Activated T-helper 1 cell treated with anti-CD3 and anti-CD28 coated beads, Interleukin-12 subunit alpha, Interleukin-12 subunit beta, Interleukin-2, Interleukin-4 antibody, amounts not matched to agents 30 ng/mL and 10 ng/mL and 1 ng/mL, durations not matched to agents 14 hours and 24 hours and 36 hours (primary cell): Measurements from ENCODE around the gene CLCN5. TPM values are rescaled to one million over a fixed set of nuclear protein-coding genes. Genes with fewer than 3 reads are reported as not detected.

Experiments used
- DNase-seq: peaks from one replicate; pipeline ENCODE4 v3.0.0; 2021; ENCODE audit warnings: low spot score
- H3K27ac Mint-ChIP-seq: one replicate; pipeline ENCODE4 v1.8.0; 2021; ENCODE audit warnings: mild to moderate bottlenecking, mixed read lengths
- H3K27me3 Mint-ChIP-seq: one replicate; pipeline ENCODE4 v1.8.0; 2022; ENCODE audit warnings: mild to moderate bottlenecking, moderate library complexity, mixed read lengths; ENCODE audit not compliant: insufficient read depth
- H3K36me3 Mint-ChIP-seq: one replicate; pipeline ENCODE4 v1.8.0; 2021; ENCODE audit warnings: low read depth, mixed read lengths
- H3K4me1 Mint-ChIP-seq: one replicate; pipeline ENCODE4 v1.8.0; 2021; ENCODE audit warnings: low read depth, mixed read lengths
- H3K4me3 Mint-ChIP-seq: one replicate; pipeline ENCODE4 v1.8.0; 2021; ENCODE audit warnings: mild to moderate bottlenecking, moderate library complexity, mixed read lengths
- H3K9me3 Mint-ChIP-seq: one replicate; pipeline ENCODE4 v1.8.0; 2021; ENCODE audit warnings: mixed read lengths
- intact Hi-C: fragments of 100-400 bp; cut with micrococcal nuclease; formaldehyde crosslinking; loops from one replicate; pipeline ENCODE4 v1.15.1; 2024
- total RNA-seq: library from RNA; stranded (reverse); gene quantifications from 2 replicates; pipeline ENCODE4 v1.2.3, GENCODE V29; 2022

Gene CLCN5
- total RNA-seq, 1 donor from 2014 or later: 5.5 TPM

DNA sequence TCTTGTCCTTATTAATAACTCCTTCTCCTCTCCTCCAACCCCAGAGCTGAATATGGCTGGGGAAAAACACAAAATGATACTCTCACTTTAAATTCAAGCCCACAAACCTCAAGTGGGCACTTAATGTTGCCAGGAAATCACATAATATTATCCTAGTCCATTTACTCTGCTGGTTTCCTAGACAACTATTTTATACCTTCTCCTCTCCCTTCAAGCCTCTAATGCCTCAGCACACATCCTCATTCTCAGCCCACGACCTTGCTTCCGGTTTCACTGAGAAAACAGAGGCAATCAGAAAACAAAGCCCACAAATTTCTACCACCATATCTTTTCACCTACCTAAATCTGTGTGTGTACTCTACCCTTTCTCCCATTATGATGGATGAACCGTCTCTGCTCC lies 12.1 kb upstream of the CLCN5 start:
- H3K4me3 Mint-ChIP-seq: no peak overlapping the region
- no peaks in the 10 kb centered on the region for H3K27me3 Mint-ChIP-seq
- H3K4me1 Mint-ChIP-seq: peaks cover 8% of the 10 kb centered on the region
- no peak for DNase-seq
- no peak overlapping the region for H3K27ac Mint-ChIP-seq
- no peaks in the 10 kb centered on the region for H3K9me3 Mint-ChIP-seq
- intact Hi-C loops: no loop called here
- H3K36me3 Mint-ChIP-seq: no peaks in the 10 kb centered on the region

DNA sequence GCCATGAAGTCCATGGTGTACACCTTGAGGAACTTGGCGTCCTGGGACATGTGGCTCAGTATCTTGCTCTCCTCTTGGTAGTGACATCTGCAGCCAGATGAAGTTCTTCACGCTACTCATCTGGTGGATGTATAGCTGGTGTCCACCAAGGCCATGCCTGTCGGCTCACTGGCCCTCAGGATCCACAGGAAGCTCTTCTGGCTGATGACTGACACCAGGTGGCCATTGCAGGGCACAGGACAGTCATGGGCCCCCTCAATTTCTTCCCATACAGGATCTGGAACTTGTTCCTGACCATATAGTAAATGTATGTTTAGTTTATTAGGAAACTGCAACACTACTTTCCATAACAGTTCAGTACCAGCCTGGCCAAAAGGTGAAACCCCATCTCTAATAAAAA lies 10.3 kb upstream of the CLCN5 start:
- Mint-ChIP-seq H3K27ac (no peak overlapping the region), H3K27me3 (no peaks in the 10 kb centered on the region), H3K36me3 (no peaks in the 10 kb centered on the region), H3K4me1 (peaks cover 8% of the 10 kb centered on the region), H3K9me3 (no peaks in the 10 kb centered on the region), H3K4me3 (no peak overlapping the region)
- intact Hi-C loops: no loop called here
- DNase-seq: no peak

DNA sequence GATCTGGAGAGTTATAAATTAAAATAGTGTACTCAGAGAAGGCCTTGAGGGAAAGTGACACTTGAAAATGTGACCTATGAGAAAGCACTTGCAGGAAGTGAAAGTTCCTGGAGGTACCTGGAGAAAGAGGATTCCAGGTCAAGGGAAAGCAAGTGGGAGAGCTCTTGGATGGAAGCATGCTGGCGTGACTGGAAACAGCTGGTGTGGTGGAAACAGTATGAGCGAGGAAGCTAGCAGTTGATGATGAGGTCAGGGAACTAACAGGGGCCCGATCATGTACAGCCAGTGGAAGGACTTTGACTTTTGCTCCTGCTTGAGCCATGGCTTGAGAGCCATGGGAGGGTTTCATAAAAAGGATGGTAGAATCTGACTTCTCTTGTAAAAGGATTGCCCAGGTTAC lies 9.5 kb upstream of the CLCN5 start:
- H3K4me3 Mint-ChIP-seq: no peak overlapping the region

DNA sequence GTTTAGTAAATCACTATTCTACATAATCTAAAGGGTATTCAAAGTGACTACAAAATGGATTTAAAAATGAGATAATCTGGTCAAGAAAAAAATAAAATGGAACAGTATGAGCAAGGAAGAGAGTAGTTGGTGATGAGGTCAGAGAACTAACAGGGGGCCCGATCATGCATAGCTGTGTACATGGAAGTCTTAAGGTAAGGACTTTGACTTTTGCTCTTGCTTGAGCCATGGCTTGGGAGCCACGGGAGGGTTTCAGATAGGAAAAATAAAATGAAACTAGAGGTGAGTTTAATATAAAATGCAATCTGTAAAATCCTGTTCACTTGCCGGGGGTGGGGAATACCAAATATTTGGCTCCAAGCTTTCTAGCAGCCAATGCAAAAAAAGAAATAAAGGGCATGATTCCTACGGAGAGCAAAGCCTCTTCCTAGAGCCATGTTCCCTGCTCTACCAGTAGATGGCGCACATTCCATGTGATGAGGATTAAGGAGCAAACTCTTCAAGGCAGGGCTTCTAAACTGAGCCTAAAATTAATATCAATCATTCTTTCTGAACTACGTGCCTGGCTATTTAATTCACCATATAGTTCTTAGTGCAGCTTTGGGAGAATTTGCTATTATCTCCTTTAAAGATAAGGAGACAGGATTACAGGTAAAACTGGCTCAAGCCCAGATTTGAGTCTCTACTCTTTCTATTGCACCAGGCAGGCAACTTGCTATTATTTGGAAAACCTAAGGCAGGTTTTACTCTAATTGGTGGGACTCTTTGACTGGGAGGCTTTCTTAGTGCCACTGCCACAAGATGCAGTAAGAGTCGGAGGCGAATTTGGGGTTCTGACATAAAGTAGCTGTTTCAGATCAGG lies 6.8 kb upstream of the CLCN5 start:
- peak; percentile 12 for DNase-seq
- H3K27ac Mint-ChIP-seq: no peak overlapping the region
- H3K27me3 Mint-ChIP-seq: peaks cover 2% of the 10 kb centered on the region
- H3K36me3 Mint-ChIP-seq: no peaks in the 10 kb centered on the region
- H3K4me3 Mint-ChIP-seq: no peak overlapping the region
- no peaks in the 10 kb centered on the region for H3K9me3 Mint-ChIP-seq
- H3K4me1 Mint-ChIP-seq: peaks cover under 1% of the 10 kb centered on the region
- intact Hi-C loops: loop anchor here (1.0 kb wide), 2 partner anchors 166 to 665 kb away; no protein-coding TSS in a partner anchor

More for the DNA sequence above, 9.5 kb upstream of the CLCN5 start:
- Mint-ChIP-seq H3K9me3 (no peaks in the 10 kb centered on the region), H3K27ac (no peak overlapping the region), H3K27me3 (peaks cover 2% of the 10 kb centered on the region), H3K36me3 (no peaks in the 10 kb centered on the region), H3K4me1 (peaks cover 8% of the 10 kb centered on the region)
- DNase-seq: no peak
- intact Hi-C loops: no loop called here

DNA sequence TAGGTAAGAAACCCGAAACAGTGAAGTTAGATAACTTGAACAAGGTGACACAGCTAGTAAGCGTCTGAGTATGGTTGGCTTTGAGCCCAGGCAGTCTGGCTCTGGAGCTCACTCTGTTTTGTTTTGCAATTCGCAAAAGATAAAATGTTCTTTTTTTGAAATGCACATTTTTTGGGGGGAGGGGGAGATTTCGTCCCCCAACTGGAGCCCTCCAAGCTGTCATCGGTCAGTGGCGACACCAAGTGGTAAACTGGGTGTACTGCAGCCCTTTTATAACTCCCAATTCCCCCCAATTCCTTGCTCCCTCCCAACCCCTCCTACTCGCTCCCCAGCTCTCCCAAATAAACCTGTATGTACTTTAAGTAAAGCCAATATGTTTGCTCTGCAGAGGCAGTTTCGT lies 2.8 kb upstream of the CLCN5 start:
- Mint-ChIP-seq H3K9me3 (no peaks in the 10 kb centered on the region), H3K36me3 (peaks cover 2% of the 10 kb centered on the region), H3K4me3 (no peak overlapping the region), H3K4me1 (peaks cover 12% of the 10 kb centered on the region), H3K27me3 (peaks cover 2% of the 10 kb centered on the region), H3K27ac (no peak overlapping the region)
- intact Hi-C loops: loop anchor here (10.0 kb wide), 1 partner anchor 1325 kb away; the partner anchor contains the start of gene WDR13
- no peak for DNase-seq

DNA sequence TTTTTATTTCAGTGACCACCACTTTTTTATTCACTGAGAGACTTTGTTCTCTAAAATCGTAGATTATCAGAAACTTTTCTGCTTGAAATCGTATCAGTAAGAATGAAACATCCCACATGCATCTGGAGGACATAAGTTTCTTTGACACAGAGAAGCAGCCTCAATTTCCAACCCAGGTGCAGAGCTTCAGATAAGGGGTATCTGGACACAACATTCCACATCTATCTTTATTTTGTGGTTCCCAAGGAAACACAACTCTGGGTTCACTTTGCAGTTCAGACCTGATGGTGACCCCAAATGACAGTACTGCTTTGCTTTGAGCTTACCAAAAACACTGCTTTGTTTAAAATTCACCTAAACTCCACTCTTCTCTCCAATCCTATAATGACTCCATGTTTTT lies 1.3 kb upstream of the CLCN5 start:
- DNase-seq: no peak
- H3K4me1 Mint-ChIP-seq: peaks cover 12% of the 10 kb centered on the region
- intact Hi-C loops: loop anchor here (10.0 kb wide), 1 partner anchor 1326 kb away; the partner anchor contains the start of gene WDR13
- H3K27ac Mint-ChIP-seq: no peak overlapping the region
- no peak overlapping the region for H3K4me3 Mint-ChIP-seq
- no peaks in the 10 kb centered on the region for H3K9me3 Mint-ChIP-seq
- peaks cover 2% of the 10 kb centered on the region for H3K27me3 Mint-ChIP-seq
- H3K36me3 Mint-ChIP-seq: peaks cover 4% of the 10 kb centered on the region

DNA sequence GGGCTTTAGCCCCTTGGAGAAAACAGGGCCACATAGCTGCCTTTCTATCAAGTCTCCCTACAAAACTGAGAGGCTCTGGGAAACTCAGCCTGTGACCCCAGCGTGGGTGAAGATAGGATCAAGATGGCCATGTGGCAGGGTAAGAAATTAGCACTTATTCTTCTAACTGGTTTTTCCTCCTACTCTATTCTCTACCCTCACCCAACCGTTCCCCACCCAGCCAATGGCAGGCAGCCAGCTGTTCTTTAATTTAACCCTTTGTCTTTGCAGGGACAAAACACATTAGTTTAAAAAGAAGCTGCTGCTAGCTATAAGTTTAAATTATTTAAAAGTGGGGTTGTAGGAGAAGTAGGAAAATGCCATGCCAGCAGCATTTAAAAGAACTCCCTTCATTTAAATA lies 2.8 kb downstream of the CLCN5 start:
- H3K27ac Mint-ChIP-seq: no peak overlapping the region
- H3K4me1 Mint-ChIP-seq: peaks cover 12% of the 10 kb centered on the region
- H3K9me3 Mint-ChIP-seq: no peaks in the 10 kb centered on the region
- intact Hi-C loops: loop anchor here (10.0 kb wide), 1 partner anchor 1330 kb away; the partner anchor contains the start of gene WDR13
- DNase-seq: no peak
- peaks cover 9% of the 10 kb centered on the region for H3K36me3 Mint-ChIP-seq
- H3K27me3 Mint-ChIP-seq: no peaks in the 10 kb centered on the region
- H3K4me3 Mint-ChIP-seq: no peak overlapping the region

DNA sequence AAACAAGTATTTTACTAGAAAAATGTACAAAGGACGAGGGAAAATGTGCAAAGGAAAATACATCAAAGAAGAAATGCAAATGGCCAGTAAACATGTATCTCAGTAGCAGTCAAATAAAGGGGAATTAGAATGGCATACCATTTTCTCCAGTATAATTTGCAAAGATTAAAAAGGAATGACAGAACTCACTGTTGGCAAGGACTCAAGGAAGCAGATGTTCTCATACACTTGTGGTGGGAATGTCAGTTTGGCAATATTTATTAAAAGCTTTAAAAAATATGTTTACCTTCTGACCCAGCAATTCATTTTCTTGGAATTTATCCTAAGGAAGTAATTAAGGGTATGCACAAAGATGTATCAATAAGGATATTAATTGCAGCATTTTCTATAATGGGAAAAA lies 7.6 kb downstream of the CLCN5 start:
- Mint-ChIP-seq H3K9me3 (no peaks in the 10 kb centered on the region), H3K4me1 (no peaks in the 10 kb centered on the region), H3K27me3 (no peaks in the 10 kb centered on the region), H3K36me3 (peaks cover 5% of the 10 kb centered on the region), H3K4me3 (no peak overlapping the region), H3K27ac (no peak overlapping the region)
- no peak for DNase-seq
- intact Hi-C loops: no loop called here

DNA sequence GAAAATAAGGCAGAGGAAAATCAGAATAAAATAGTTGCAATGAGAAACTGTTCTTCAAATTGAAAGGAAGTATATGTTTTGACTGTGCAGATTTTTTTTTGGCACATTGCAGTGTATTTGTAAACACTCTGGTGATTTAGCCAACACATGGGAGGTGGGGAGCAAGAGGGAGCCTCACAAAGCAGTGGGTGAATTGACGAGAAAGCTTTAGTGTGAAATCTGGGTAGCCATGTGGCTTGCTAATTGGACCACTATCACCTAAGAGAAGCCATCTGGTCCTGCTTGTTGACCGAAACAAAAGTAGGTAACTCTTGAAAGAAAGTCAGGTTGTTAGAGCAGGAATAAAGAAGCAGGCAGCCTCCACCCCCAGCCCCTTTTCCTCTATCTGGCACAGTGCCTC lies 10.4 kb downstream of the CLCN5 start:
- no peaks in the 10 kb centered on the region for H3K9me3 Mint-ChIP-seq
- H3K36me3 Mint-ChIP-seq: no peaks in the 10 kb centered on the region
- H3K27me3 Mint-ChIP-seq: no peaks in the 10 kb centered on the region
- H3K4me1 Mint-ChIP-seq: no peaks in the 10 kb centered on the region
- no peak overlapping the region for H3K4me3 Mint-ChIP-seq
- intact Hi-C loops: no loop called here
- H3K27ac Mint-ChIP-seq: no peak overlapping the region
- no peak for DNase-seq

DNA sequence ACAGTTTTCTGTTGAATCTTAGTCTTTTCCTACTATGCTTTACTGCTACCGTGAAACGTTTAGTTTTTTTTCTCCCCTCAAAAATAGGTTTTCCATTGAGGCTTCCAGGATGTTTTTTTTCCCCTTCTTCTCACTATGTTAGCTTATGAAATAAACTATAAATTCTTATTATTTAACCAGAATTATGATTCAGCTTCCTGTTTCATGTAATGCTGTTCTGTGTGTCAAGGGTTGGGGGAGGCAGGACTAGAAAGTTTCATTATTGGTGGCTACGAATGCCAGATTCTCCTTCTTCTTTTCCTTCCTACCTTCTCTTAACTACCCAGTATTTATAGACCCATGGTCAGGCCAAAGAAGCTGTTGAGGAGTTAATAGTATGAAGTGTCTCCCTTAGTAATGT lies 11.8 kb downstream of the CLCN5 start:
- H3K4me1 Mint-ChIP-seq: no peaks in the 10 kb centered on the region
- H3K27ac Mint-ChIP-seq: no peak overlapping the region

DNA sequence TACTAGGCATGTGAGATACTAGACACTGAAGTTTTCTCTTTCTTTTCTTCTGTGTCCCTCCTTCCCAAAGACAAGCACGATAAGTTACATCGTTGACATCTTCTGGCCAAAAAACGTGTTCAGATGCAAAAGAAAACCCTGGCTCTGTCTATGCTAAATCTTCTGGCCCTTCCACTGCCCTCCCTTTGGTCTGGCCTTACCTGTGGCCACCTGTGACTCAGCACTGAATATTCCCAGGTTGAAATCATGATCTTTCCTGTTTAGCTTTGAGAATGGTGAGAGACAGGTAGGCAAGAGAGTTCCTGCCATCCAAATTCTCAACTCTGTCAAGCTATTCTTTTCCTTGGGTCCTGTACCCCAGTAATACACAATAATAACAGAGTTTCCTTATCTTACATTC lies 12.3 kb downstream of the CLCN5 start:
- H3K27ac Mint-ChIP-seq: no peak overlapping the region
- no peaks in the 10 kb centered on the region for H3K4me1 Mint-ChIP-seq
- H3K27me3 Mint-ChIP-seq: no peaks in the 10 kb centered on the region
- DNase-seq: no peak
- intact Hi-C loops: no loop called here
- no peaks in the 10 kb centered on the region for H3K36me3 Mint-ChIP-seq
- H3K4me3 Mint-ChIP-seq: no peak overlapping the region
- H3K9me3 Mint-ChIP-seq: no peaks in the 10 kb centered on the region

More for the DNA sequence above, 11.8 kb downstream of the CLCN5 start:
- H3K36me3 Mint-ChIP-seq: no peaks in the 10 kb centered on the region
- H3K4me3 Mint-ChIP-seq: no peak overlapping the region
- no peak for DNase-seq
- no peaks in the 10 kb centered on the region for H3K9me3 Mint-ChIP-seq
- intact Hi-C loops: no loop called here
- H3K27me3 Mint-ChIP-seq: no peaks in the 10 kb centered on the region

DNA sequence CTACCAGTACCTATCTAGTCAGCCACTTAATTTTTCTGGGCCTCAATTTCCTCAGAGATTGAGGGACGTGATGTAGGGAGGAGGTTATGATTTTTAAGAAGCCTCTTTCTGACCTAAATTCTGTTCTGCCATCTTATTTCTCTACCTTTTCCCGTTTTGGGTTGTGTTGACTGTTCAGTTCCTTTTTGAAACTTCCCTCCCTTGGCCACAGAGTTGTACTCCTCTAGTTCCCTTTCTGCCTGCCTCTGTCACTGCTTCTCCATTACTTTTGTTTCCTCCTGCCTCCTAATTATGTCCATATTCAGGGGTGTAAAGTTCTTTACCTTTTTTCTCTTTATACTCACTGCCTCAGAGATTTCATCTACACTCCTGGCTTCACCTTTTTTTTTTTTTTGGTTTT lies 25.4 kb downstream of the CLCN5 start:
- Mint-ChIP-seq H3K9me3 (no peaks in the 10 kb centered on the region), H3K36me3 (no peaks in the 10 kb centered on the region), H3K4me3 (no peak overlapping the region), H3K27me3 (no peaks in the 10 kb centered on the region), H3K27ac (no peak overlapping the region), H3K4me1 (peaks cover 9% of the 10 kb centered on the region)
- intact Hi-C loops: no loop called here
- no peak for DNase-seq

DNA sequence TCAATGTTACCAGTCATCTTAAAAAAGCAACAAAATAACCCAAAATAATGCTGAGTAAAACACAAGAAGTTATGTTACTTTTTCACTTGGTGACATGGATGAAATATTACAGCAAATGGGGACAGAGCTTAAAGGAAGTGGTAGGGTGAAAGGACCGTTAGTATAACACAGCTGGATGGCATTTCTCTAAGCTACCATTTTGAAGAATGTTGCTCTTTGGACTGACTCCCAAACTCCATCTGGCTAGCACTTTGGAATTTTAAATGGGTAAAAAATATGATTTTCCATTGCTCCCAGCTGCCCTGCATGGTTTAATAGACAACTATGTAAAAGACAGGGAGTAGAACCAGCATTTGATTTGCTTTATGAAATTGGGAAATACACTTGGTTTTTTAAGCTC lies 27.6 kb downstream of the CLCN5 start:
- H3K9me3 Mint-ChIP-seq: no peaks in the 10 kb centered on the region
- no peaks in the 10 kb centered on the region for H3K36me3 Mint-ChIP-seq
- no peak overlapping the region for H3K27ac Mint-ChIP-seq
- H3K4me3 Mint-ChIP-seq: no peak overlapping the region
- H3K27me3 Mint-ChIP-seq: no peaks in the 10 kb centered on the region
- no peak for DNase-seq
- intact Hi-C loops: no loop called here
- H3K4me1 Mint-ChIP-seq: peaks cover 9% of the 10 kb centered on the region
